OCI-M2 (cell line): ENCODE measurements around the gene CXCR3.

ENCODE experiments used
- DNase-seq: peaks from one replicate; lab custom pipeline; 2025; ENCODE audit not compliant: unreplicated experiment; lab: John Stamatoyannopoulos, UW

CXCR3 gene

DNA sequence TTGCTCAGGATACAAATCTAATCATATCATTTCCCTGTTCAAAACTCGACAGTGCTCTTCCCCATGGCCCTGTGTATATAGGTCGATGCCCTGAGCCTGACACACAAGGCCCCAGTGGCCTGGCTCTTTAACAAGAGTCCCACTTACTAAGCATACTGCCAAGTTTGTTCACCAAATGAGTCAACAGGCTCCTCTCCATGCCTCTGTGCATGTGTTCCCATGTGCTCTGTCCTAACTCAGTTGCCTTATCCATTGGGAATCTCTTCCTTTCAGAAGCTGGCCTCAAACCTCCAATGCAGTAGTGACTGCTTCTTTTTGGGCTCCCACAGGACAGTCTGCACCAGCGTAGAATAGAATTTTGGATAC lies 18.9 kb upstream of the CXCR3 start:
- DNase-seq = no peak

DNA sequence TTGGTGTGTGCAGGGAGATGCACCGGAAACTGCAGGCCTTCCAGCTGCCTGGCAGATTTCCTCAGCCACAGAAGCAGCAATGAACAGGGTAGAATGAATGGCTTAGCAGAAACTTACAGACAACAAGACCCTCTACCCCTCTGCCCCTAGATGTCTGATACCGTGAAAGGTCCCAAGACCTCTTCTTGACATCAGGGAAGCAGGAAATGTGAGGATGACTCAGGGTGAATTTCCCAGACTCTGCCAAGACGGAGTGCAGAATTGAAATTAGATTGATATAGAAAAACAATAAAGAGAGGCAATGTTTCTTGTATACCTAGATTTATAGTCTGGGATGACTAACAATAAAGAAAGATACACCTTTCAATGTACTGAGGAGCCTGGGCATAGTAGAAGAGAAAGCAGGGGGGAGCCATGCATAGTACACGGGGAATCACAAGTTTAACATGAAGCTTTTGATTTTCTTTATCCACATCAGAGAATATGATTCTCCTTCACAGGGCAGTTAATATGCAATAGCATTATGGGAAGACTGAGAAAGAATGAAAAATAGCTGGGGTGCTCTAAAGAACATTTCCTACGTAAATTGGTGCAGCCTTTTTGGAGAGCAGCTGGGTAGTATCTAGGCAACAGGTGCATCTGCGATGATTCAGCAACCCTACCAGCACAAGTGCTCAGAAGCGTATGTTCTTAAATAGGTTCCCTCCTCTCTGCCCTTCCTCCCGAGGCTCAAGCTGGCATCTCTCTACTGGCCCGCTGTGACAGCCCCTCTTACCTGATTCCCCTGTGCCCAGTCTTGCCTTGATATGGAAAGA lies 18.3 kb upstream of the CXCR3 start:
- no peak for DNase-seq

DNA sequence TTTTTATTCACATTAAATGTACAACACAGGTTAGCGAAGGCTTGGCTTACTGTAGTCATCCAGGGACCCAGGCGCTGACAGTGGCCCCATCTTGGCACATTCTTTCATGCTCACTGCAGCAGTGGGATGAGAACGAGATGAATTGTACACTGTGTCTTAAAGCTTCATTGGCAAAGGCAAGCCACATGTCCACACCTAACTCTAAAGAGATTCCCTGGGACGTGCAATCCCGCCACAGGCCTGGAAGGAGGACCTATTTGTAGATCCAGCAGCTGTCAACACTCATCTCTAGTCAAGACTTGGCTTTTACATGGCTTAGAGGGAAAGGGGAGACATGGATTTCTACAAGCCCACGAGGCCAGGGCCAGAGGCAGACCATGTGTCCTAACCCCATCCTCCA lies 16.1 kb upstream of the CXCR3 start:
- DNase-seq = no peak

DNA sequence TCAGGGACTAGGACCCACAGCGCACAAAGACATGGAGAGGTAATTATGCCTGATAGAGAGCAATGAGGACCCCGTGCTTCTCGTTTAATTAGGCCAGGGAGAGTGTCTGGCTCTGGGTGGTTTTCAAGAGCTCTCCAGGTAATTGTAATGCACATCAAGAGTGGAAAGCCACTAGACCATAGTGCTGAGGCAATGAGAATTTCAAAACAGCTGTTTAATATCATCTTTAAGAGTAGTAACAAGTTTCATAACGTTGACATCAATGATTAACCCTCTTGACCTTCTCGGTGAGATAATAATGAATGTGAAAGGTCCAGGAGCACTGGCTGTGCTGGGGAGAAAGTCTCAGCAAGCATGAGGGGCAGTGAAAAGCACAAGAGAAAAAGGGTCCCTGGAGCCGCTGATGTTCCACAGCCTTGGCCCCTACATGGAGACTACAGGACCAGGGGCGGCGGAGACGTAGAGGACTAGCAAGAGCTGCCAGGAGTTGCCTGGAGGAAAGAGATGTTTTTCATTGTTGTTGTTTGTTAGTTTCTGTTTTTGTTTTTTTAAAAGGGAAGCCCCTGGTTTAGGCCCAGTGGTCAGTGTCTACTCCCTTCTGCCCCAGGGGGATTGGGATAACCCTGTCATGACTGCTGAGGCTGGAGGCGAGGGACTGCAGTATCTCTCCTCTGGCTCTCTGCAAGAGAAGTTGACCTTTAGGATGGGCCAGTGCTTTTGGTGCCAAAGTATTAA lies 14.8 kb upstream of the CXCR3 start:
- no peak for DNase-seq

DNA sequence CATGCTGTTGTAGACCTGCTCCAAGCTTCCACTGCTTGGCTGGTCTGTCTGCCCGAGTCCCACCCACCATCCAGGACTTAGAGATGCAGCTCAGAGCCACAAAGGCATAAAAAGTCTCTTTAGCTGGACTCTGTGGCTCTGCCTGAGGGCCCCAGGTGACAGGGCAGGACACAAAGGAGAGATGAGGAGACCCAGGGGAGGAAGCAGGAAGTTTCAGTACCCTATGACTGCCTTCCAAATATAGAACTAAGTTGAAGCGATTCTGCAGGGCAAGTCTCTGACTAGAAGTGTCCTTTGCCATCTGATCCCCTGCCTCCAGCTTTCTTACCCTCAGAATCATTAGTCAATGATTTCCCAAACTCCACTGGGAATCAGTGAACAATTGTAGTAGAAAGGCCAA lies 11.2 kb upstream of the CXCR3 start:
- no peak for DNase-seq

DNA sequence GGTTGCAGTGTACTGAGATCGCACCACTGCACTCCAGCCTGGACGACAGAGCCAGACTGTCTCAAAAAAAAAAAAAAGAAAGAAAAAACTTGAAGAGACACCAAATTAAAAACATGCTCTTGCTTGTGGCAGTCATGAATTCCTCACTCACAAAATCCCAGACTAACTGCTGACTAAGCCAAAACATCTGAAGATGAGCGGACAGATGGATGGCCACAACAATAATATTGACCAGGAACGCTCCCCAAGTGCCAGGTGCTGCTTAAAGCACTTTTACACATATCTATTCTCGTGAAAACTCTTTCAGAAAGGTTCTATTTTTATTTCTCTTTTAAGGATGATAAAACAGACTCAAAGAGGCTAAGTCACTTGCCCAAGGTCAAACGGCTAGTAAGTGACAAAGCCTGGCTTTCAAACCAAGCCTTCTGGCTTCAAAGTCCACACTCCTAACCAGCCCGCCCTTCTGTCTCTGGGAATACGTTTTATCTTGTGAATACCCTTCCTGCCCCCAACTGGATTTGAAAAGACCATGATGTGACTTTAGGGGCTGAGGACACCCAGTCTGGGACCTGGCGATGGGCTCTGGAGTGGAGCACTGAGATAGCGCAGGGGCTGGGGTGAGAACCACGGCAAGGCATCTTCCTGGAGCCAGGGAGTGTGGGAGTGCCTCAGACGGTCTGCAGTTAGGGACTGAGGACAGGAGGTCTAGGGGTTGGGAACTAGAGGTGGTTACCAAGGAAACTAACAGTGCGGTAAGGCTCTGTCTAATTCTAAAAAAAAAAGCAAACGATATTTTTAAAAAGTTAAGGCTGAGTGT lies 9.5 kb upstream of the CXCR3 start:
- no peak for DNase-seq

DNA sequence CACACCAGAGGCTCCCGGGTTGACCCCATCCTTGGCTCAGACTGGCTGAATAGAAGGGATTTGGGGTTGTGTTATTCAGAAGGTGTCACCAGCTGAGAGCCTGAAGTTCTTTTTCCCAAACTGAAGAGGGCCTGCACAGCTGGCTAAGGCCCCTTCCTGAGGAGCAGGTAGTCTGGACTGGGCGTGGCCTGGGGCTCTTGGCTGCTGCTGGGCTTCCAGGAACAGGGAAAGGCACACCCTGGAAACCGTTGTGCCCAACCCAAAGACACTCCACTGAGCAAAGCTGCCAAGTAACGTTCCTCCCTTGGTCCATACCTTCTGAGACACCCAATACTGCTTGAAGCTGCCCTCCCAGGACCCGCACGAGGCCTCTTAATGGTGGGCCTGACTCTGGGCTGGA lies 8.3 kb upstream of the CXCR3 start:
- no peak for DNase-seq

DNA sequence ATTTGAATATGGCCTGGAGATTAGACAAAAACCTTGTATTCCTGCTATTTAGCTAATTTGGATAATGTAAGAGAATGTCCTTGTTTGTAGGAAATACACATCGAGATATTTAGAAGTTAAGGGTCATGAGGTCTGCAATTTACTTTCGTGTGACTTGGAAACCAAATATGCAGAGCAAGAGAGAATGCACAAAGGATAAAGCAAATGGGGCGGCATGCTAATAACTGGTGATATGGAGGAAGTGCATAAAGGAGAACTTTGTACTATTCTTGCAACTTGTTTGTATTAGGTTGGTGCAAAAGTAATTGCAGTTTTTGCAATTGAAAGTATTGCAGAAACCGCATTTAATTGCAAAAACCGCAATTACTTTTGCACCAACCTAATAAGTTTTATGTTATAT lies 7.2 kb upstream of the CXCR3 start:
- no peak for DNase-seq

DNA sequence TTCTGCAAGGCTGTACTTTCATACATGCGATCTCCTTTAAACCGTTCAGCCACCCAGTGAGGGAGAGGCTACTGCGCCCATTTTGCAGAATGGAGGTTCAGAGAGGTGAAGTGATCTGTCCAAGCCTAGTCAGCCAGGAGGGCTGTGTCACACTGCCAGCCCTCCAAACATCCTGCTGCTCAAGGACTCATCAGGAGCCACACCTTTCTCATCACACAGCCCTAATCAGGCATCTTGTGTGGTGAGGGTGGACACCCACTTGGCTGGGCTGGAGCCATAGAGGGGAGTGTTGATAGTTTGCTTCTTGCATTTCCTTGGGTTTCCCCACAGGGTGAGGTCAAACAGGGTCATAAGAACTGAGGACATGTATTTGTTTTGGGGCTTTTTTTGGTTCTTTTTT lies 5.4 kb upstream of the CXCR3 start:
- no peak for DNase-seq

DNA sequence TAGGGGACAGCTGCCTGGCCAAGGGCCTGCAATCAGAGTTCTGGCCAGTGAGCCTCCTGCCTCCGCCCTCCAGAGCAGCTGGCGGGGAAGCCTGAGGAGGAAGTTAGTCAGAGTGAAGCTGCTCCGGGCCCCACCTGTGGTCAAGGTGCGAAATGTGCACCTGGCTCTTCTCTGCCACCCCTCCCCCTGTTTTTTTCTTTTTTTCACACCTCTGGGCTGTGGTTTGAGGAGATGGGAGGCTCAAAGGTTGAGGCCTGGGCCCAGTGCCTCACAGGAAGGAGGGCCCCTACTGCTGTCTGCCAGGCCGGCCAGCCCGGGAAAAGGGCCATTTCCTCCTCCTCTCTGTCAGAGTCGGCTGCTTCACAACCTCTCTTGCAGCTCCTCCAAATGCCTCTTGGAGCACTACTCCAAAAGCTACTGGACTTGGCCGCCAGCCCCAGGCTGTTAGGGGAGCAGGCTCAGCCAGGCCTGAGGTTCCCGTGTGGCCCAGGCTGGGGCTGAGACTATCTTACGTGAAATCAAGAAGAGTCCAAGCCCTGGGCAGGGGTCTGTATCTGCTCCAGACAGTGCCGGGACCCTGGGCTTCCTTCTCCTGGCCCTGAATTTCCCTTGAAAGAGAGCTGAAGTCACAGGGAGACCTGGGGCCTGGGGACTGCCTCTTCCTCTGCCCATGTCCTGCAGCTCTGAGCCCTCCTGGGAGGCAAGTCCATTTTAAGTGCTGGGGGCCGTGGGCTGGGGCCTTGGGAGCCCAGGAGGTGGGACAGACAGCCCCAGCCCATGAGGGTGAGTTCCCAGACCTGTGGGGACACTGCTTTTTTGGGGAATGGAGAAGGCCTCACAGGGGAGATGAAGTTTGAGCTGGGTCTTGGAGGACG lies 4.5 kb upstream of the CXCR3 start:
- no peak for DNase-seq

DNA sequence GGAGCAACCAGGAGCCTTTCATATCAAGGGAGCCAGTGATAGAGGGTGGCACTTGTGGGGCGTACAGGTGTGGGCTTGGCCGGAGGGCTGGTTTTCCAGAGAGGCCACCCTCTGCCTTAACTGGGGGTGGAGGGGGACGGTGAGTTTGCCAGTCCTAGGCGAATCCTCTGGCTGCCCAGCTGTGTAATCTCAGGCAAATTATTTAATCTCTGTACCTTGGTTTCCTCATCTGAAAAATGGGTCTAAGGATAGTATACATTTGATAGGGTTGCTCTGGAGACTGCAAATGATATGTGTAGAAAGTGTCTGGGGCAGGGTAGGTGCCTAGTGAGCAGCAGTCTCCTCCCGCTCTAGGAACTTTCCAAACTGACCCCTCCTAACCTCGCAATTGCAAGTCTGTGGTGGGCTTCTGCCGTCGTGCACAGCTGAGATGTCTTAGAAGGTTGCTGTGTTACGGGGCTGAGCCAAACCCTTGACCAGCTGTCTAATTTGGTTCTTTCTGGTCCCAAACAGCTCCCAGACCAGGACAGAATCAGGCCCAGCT lies 3.8 kb upstream of the CXCR3 start:
- no peak for DNase-seq

DNA sequence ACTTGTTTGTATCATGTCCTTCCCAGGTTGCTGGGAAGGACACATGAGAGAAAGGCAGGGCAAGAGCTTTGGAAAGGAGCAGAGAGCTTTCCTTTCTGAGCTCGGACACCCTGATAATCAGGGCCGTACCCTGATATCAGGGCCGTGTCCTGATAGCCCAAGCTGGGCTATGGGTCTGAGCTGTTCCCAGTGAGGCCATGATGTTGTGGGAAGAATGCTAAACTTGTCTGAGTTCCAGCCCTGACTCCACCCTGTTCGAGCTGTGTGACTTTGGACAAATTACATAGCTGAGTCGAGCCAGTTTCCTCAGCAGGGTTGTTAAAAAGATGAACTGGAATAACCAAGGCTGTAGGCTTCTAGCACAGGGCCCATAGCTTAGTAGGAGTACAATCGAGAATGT lies 3.3 kb upstream of the CXCR3 start:
- no peak for DNase-seq

DNA sequence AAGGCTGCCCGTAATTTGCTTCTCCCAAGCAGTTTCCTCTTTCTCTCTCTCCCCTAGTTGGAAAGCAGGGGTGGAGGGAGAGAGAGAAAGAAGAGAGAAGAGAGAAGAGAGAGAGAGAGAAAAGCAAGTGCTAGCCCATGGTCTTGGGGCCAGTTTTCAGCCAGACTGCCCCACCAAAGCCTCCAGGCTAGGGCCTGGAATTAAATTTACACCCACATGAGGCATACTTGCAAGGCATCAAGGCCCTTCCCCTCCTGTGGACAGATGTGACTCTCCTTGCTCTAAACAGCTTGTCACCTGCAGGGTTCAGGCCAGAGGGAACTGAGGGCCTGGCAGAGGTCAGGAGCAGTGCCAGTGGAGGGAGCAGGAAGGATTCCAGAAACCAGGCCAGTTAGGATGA lies 1.7 kb upstream of the CXCR3 start:
- DNase-seq = no peak

DNA sequence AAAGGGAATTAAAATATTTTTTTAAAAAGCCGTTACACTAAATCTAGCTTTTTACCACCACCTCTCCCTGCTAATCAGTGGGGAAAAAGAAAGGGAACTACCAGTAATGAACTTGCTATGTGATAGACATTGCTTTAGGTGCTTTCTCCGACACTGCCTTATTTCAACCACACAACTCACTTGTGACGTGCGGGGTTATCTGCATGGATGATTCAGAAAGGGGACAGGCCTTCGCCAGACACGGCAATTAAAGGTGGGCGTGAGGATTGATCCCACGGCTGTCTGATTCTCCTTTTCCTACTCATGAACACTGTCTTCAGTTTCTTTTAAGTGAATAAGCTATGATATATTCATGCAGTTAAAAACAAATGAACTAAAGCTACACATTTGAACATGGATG lies 882 bp upstream of the CXCR3 start:
- no peak for DNase-seq

DNA sequence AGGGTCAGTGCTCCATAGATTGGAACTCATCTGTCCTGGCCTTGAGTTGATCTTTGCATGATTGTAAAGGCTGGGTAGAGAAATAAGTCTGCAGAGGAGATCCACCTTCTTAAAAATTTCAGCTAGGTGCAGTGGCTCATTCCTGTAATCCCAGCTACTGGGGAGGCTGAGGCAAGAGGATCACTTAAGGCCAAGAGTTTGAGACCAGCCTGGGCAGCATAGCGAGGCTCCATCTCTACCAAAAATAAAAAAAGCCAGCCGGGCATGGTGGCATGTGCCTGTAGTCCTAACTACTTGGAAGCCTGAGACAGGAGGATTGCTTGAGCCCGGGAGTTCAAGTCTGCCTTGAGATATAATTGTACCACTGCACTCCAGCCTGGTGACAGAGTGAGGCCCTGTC lies 476 bp upstream of the CXCR3 start:
- DNase-seq = no peak

DNA sequence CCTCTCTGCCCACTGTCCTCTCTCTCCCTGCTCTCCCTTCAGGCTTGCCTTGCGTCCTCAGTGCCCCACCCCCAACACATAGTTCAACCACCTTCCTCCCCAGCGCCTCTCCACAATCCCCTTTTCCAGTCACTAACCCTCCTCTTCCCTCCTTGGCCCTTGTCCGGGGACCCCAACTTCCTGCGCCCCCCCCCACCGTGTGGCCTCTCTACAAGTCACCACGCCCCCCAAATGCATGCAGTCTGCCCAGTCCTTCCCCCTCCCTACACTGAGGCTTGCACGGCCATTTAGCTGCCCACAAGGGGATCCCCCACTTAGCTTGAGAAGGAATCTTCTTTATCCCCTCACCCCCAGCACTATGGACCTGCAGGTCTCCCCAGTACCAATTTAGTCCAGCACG lies 569 bp downstream of the CXCR3 start:
- DNase-seq = no peak

DNA sequence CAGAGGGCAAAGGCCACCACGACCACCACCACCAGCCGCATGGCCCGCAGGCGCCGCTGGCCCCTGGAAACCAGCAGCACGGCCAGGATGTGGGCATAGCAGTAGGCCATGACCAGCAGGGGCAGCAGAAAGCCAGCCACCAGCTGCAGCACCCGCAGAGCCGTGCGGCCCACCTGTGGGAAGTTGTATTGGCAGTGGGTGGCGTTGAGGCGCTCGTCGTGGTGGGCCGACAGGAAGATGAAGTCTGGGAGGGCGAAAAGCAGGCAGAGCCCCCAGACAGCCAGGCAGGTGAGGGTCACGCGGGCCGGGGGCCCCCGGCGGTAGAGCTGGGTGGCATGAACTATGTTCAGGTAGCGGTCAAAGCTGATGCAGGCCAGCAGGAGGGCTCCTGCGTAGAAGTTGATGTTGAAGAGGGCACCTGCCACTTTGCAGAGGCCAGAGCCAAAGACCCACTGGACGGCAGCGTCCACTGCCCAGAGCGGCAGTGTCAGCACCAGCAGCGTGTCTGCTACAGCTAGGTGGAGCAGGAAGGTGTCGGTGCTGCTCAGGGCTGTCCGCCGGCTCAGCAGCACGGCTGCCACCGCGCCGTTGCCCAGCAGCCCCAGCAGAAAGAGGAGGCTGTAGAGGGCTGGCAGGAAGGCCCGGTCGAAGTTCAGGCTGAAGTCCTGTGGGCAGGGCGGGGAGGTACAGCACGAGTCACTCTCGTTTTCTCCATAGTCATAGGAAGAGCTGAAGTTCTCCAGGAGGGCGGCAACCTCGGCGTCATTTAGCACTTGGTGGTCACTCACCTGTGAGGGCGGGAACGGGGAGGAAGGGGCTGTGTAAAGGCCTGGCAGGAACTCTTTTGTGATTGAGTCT lies 1.4 kb downstream of the CXCR3 start:
- no peak for DNase-seq

DNA sequence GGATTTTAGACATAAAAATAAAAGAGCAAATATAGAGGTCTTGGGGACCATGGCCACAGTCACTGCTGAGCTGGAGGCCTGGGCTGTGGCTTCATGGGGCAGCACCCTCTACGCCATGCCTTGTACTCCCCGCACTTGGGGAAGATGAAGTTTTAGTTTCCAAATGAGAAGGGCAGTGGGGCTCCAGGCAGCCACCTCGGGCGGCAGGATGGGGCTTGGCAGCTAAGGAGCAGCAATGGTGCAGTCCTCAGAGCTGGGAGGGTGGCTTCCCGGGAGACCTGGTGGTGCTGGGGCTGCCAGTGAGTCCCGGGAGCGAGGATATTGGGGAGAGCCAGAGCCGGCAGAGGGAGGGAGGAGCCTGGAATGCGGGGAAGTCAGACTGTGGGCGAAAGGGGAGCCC lies 2.4 kb downstream of the CXCR3 start:
- DNase-seq = no peak

DNA sequence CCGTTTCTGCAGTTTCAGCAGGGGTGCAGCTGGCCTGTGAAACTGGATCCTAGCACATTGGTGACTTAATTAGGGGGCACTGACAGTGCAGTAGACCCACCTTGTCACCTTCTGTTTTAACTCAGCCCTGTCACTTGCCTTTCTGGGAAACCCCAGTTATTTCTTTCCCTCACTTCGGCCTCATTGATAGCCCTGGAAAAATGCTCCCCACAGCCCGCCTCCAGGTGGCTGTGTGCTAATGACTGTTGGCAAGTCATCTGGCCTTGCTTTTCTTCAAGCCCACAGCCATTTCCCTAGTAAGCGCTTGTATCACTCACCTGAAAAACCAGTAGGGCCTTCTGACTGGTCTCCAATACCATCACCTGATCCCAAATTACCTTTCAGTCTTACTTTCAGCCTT lies 3.3 kb downstream of the CXCR3 start:
- no peak for DNase-seq

DNA sequence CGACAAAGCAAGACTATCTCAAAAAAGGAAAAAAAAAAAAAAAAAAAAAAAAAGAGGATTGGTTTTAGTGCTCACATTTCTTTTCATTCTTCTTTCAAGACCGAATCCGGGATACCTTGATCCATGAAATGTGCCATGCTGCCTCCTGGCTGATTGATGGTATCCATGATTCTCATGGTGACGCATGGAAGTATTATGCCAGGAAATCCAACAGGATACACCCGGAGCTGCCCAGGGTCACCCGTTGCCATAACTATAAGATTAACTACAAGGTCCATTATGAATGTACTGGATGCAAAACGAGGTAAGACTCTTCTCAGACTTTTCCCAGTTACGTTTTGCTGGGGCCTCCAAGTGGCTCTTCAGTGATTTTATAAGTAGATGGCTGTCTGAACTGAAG lies 6.1 kb downstream of the CXCR3 start:
- no peak for DNase-seq
